Measurements from ENCODE around the gene RNF40.
A peak's percentile ranks its signal among the peaks of the same experiment; 100 is the strongest.

RNF40 gene

DNA sequence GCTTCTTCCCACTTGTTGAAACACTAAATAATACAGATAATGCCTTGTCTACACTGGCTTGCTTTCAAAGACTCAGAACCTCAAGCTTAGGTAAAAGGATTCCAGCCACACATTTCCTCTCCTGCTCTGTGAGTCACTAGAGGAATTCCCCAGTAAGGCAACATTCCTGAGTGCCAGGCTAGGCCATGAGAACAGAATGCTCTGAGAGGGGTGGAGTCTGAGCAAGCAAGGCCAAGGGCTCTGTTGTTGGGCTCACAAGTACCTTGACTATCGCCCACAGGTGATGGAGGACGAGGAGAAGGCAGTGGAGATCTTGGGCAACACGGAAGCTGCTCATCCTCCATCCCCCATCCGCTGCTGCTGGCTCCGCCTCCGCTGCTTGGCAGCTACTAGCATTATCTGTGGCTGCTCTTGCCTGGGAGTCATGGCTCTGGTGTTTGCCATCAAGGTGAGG is 20.6 kb upstream of the RNF40 start:
- no peak for DNase-seq

GRCh38 chr16:30743716-30744115 is 18.4 kb upstream of the RNF40 start:
- no peak for DNase-seq

GRCh38 chr16:30744183-30744582 is 17.9 kb upstream of the RNF40 start:
- DNase-seq: no peak

DNA sequence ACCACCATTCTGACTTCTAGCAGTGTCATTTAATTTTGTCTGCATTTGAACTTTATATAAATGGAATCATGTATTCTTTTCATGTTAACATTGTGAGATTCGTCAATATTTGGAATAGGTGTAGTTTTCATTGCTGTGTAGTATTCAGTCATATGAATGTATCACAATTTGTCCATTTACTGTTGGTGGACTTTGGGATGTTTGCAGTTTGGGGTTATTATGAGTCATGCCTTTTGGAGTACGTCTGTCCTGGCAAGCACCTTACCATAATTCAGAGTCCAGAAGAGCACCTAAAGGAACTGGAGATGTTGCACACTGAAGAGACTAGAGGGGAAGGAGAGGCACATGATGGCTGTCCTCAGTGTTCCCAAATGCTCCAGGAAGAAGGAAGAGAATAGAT is 17.0 kb upstream of the RNF40 start:
- no peak for DNase-seq

DNA sequence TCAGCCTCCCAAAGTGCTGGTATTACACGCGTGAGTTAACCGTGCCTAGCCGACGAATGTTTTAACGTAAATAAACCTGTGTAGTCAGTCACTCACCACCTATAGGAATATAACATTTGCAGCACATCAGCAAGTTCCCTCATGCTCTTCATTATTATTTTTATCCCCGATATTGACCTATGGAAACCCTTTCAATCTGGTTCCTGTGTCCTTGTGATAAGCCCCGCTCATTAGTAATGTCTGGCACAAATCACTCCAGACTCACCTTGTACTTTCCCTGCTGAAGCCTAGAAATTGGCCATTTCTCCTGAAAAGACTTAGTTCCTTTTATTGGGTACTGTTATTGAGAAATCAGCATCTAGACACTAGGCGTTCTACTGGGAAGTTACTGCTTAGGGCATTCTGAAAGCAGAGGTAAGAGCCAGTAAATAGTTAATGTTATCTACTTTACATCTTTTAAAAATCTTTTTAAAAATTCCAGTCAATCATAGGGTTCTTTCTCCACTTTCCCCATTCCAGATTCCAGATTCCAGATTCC is 15.4 kb upstream of the RNF40 start:
- no peak for DNase-seq

- no peak for DNase-seq
Observed at GRCh38 chr16:30747331-30747730, 14.8 kb upstream of the RNF40 start.

GRCh38 chr16:30747799-30748633 is 14.1 kb upstream of the RNF40 start, which contains the start of gene PHKG2:
PHKG2 (plus strand) TSS chr16:30748425; CDS start chr16:30748821, 396 bp downstream.
- DNase-seq: peak; percentile 97

GRCh38 chr16:30748634-30749445 is 13.3 kb upstream of the RNF40 start:
- DNase-seq: no peak

- DNase-seq: no peak
Observed at GRCh38 chr16:30750201-30750600, 11.9 kb upstream of the RNF40 start.

DNA sequence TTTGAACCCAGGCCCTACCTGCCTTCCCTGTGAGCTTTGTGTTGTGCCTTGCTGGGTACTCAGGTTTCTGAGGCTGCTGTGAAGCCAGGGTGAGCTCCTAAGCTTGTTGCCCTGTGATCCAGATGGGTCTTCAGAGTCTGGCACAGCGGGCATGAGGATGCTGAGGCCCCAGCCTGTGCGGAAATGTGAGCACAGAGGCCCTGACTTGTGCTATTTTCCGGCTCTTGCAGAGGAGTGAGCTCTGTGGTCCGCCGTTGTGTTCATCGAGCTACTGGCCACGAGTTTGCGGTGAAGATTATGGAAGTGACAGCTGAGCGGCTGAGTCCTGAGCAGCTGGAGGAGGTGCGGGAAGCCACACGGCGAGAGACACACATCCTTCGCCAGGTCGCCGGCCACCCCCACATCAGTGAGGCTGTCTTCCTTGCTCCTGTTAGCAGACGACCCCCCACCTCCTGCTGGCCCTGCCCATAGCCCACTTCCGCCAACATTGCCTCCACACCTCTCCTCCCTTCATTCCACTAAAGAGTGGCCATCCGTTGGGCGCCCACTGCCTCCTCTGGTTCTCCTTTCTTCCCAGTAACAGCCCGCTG is 11.2 kb upstream of the RNF40 start:
- DNase-seq: no peak

DNA sequence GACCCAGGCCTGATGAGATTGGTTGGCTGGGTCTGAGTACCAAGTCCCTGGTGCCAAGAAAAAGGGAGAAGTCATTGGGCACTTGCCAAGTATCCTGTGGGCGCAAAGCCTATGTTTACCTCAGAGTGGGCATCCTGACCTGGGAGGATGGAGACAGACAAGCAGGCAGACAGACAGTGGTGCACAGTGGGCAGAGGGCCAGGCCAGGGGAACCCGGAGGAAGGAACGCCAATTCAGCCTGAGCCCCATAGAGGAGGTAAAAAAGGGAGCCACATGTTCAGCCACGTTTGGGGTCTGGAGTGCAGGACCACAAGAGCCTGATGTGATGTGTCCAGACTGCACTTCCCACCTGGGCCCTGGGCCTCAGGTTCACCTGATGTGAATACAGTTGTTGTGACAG is 8.5 kb upstream of the RNF40 start:
- DNase-seq: no peak

GRCh38 chr16:30755955-30756780 is 6.0 kb upstream of the RNF40 start:
- DNase-seq: no peak

DNA sequence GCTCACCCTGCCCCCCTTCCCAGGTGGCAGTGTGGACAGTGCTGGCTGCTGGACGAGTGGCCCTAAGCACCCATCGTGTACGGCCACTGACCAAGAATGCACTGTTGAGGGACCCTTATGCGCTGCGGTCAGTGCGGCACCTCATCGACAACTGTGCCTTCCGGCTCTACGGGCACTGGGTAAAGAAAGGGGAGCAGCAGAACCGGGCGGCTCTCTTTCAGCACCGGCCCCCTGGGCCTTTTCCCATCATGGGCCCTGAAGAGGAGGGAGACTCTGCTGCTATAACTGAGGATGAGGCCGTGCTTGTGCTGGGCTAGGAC is 5.4 kb upstream of the RNF40 start:
- DNase-seq: no peak

DNA sequence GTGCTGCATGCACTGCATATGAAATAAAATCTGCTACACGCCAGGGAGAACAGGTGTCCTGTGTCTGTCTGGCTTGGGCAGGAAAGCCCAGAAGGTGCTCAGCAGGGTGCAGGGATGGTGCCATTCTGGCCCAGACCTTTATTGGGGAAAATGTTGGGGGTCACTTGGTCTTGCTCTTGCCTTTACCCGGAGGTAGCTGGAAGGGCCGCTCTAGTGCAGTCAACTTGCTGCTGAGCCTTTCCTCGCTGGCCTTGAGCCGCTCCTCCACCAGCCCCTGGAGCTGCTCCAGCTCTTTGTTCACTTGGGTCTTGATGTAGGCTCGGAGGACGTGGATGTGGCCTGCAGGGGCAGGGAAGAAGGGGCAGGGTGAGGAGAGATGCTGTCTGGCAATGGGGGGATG is 4.8 kb upstream of the RNF40 start:
- no peak for DNase-seq

DNA sequence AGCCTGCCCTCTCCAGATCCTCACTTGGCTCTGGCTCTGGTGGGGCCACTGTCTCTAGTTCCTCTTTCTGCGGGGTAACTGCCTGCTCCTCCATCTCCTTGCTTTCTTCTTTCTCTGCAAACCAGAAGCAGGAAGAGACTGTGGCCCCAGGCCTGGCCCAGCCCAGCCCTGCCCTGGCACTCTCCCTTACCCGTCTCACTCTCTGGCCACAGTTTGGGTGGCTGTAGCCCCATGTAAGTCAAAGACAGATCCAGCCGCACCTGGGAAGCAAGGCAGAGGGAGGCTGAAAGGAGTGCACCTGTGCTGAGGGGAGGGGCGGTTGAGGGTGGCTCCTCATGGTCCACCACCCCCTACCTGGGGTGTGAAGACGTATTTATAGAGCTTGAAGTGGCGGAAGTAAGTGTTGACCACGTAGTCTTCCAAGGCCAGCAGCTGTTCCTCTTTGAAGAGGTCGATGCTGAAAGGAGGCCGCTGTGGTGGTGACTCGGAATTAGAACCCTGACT is 3.1 kb upstream of the RNF40 start:
- DNase-seq: no peak

- no peak for DNase-seq
Observed at GRCh38 chr16:30760001-30760559, 2.0 kb upstream of the RNF40 start.

- no peak for DNase-seq
Observed at GRCh38 chr16:30760577-30761426, 1.3 kb upstream of the RNF40 start.

GRCh38 chr16:30761427-30761927 is 645 bp upstream of the RNF40 start:
- peak; percentile 37 for DNase-seq

DNA sequence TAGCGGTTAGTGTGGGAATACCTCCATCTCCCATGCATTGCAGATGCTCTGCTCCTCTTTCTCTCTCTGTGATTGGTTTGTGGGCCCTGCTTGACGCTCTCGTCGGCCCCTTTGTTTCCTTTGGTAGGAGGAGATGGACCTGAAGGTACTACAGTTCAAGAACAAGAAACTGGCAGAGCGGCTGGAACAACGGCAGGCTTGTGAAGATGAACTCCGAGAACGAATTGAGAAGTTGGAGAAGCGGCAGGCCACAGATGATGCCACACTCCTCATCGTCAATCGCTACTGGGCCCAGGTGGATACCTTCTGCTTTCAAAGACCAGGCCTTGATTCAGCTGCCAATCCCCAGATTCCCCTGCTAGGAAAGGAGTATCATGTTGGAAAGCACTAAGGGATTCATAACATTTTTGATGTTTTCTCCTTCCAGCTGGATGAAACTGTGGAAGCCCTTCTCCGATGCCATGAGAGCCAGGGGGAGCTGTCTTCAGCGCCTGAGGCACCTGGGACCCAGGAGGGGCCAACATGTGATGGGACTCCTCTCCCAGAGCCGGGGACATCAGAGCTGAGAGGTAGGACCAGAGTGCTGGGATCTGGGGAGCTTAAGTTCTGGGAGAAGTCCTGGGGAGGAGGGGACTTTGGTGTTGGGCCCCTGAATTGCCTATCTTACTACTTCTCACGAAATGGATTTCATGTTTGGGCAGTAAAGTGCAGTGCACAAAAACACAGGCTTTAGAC is 1.0 kb downstream of the RNF40 start:
- no peak for DNase-seq

GRCh38 chr16:30764086-30764485 is 2.0 kb downstream of the RNF40 start:
- DNase-seq: no peak

All from NCI-H1092 treated with DMSO at 0.1 percent for 48 hours (cell line).